Measurements from ENCODE around the gene TMEM119. TPM values are rescaled to one million over a fixed set of nuclear protein-coding genes. Genes with fewer than 3 reads are reported as not detected.

The TMEM119 gene
- 0.02 to 0.09 TPM (median 0.07 TPM) in 5 replicates for total RNA-seq (2022; extraction: Qiagen RNA extraction)

GRCh38 chr12:108597559-108598471, at the start of gene TMEM119:
Gene TMEM119 (minus strand): TSS chr12:108598084. CDS start chr12:108592383, 5,701 bp downstream.

GRCh38 chr12:108633534-108634248, 35.8 kb upstream of the TMEM119 start, which contains the start of gene SELPLG:
Gene SELPLG (minus strand): TSS chr12:108633894. CDS start chr12:108624307, 9,587 bp downstream.

GRCh38 chr12:108562348-108563135, 35.3 kb downstream of the TMEM119 start, which contains the start of gene ISCU:
Gene ISCU (plus strand): TSS chr12:108562596. CDS start chr12:108562623, 27 bp downstream.

GRCh38 chr12:108560752-108561719, 36.8 kb downstream of the TMEM119 start, which contains the start of gene SART3:
Gene SART3 (minus strand): TSS chr12:108561173. CDS start chr12:108561154, 19 bp downstream.

Other genes with a start within 250 kb of the TMEM119 start
- 2.6 to 3.3 TPM (median 3.1 TPM) in 5 replicates for gene FICD, start 82.8 kb downstream of the TMEM119 start, total RNA-seq (2022; extraction: Qiagen RNA extraction)
- 39.8 to 46.1 TPM (median 41.7 TPM) in 5 replicates for gene SART3, start 36.9 kb downstream of the TMEM119 start, total RNA-seq (2022; extraction: Qiagen RNA extraction)
- gene ISCU, start 35.5 kb downstream of the TMEM119 start, total RNA-seq (2022; extraction: Qiagen RNA extraction): 91.6 to 111 TPM (median 97.2 TPM) in 5 replicates
- 0.63 to 1.4 TPM (median 0.83 TPM) in 5 replicates for gene SELPLG, start 35.8 kb upstream of the TMEM119 start, total RNA-seq (2022; extraction: Qiagen RNA extraction)
- 160 to 198 TPM (median 178 TPM) in 5 replicates for gene CORO1C, start 133.4 kb upstream of the TMEM119 start, total RNA-seq (2022; extraction: Qiagen RNA extraction)